ENCODE results near the gene ZNF862.

ZNF862 gene

DNA sequence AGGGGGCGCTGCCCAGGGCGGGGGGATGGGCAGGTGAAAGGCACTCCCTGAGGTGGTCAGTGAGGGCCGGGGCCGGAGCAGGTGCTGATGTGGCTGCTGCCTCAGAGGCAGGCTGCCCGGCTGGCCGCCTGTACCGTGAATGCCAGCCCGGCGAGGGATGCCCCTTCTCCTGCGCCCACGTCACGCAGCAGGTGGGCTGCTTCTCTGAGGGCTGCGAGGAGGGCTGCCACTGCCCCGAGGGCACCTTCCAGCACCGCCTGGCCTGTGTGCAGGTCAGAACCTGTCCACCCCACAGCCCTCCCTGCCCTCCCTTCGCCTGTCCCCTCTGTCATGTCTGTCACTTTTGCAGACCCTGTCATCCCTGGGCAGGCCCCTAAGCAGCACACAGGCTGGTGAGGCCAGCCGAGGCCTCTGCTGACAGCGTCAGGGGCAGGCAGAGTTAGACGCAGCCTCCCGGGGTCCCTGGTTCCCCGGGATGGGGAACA lies 21.9 kb upstream of the ZNF862 start:
- Histone ChIP-seq H2AFZ (ENCODE audit: low read length) (no peak overlapping the region), H3K9me2 (replicated peaks; ENCODE audit: low read depth, low read length) (no peaks in the 10 kb centered on the region), H3K9ac (ENCODE audit: low read depth, low read length, poor library complexity, severe bottlenecking) (no peak overlapping the region), H3K79me2 (ENCODE audit: insufficient read depth, low read length) (no peaks in the 10 kb centered on the region), H3K9me3 (ENCODE audit: insufficient read depth, low read depth, low read length) (no peaks in the 10 kb centered on the region), H4K20me1 (ENCODE audit: insufficient read depth, low read length, poor library complexity, severe bottlenecking) (no peaks in the 10 kb centered on the region), H3K4me2 (ENCODE audit: low read depth, low read length, poor library complexity, severe bottlenecking) (no peak overlapping the region), H3K36me3 (ENCODE audit: insufficient read depth, low read length) (no peaks in the 10 kb centered on the region), H3K4me3 (ENCODE audit: low read length, poor library complexity, severe bottlenecking) (no peak overlapping the region), H3K4me1 (ENCODE audit: insufficient read depth, low read length, poor library complexity, severe bottlenecking) (no peaks in the 10 kb centered on the region), H3F3A (ENCODE audit: low read depth) (no peaks in the 10 kb centered on the region), H3K27me3 (ENCODE audit: insufficient read depth, low read length, poor library complexity, severe bottlenecking) (no peaks in the 10 kb centered on the region)
- no peak for TF ChIP-seq EZH2phosphoT487 (IDR thresholded peaks at IDR 0.05; ENCODE audit: borderline replicate concordance)
- TF ChIP-seq, protein P1, sequence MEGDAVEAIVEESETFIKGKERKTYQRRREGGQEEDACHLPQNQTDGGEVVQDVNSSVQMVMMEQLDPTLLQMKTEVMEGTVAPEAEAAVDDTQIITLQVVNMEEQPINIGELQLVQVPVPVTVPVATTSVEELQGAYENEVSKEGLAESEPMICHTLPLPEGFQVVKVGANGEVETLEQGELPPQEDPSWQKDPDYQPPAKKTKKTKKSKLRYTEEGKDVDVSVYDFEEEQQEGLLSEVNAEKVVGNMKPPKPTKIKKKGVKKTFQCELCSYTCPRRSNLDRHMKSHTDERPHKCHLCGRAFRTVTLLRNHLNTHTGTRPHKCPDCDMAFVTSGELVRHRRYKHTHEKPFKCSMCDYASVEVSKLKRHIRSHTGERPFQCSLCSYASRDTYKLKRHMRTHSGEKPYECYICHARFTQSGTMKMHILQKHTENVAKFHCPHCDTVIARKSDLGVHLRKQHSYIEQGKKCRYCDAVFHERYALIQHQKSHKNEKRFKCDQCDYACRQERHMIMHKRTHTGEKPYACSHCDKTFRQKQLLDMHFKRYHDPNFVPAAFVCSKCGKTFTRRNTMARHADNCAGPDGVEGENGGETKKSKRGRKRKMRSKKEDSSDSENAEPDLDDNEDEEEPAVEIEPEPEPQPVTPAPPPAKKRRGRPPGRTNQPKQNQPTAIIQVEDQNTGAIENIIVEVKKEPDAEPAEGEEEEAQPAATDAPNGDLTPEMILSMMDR (conservative IDR thresholded peaks at IDR 0.05; ENCODE audit: low read length) = no peak

DNA sequence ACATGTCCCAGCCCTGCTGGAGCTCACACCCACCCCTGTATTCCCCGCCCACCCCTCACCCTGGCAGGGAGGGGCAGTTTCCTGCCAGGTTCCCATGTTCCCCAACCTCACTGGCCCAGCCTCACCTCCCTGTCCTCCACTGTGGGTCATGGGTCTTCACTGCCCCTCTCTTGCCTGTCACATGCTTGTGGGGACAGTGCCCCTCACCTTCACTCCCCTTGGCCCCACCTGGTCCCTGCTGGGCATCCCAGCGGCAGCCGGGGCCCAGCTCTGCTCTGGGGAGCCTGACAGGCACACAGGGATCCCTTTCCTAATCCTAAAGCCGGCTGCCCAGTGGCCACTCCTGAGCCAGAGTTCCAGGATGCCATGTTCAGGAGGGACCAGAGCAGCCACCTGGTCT lies 21.4 kb upstream of the ZNF862 start:
- Histone ChIP-seq H3K4me2 (ENCODE audit: low read depth, low read length, poor library complexity, severe bottlenecking) (no peak overlapping the region), H3K79me2 (ENCODE audit: insufficient read depth, low read length) (no peaks in the 10 kb centered on the region), H3K9me3 (ENCODE audit: insufficient read depth, low read depth, low read length) (no peaks in the 10 kb centered on the region), H3K9me2 (replicated peaks; ENCODE audit: low read depth, low read length) (no peaks in the 10 kb centered on the region), H3K4me1 (ENCODE audit: insufficient read depth, low read length, poor library complexity, severe bottlenecking) (no peaks in the 10 kb centered on the region), H3K27me3 (ENCODE audit: insufficient read depth, low read length, poor library complexity, severe bottlenecking) (no peaks in the 10 kb centered on the region), H3K4me3 (ENCODE audit: low read length, poor library complexity, severe bottlenecking) (no peak overlapping the region), H4K20me1 (ENCODE audit: insufficient read depth, low read length, poor library complexity, severe bottlenecking) (no peaks in the 10 kb centered on the region), H3F3A (ENCODE audit: low read depth) (no peaks in the 10 kb centered on the region), H3K9ac (ENCODE audit: low read depth, low read length, poor library complexity, severe bottlenecking) (no peak overlapping the region), H2AFZ (ENCODE audit: low read length) (no peak overlapping the region), H3K36me3 (ENCODE audit: insufficient read depth, low read length) (no peaks in the 10 kb centered on the region)
- TF ChIP-seq, protein P1 (conservative IDR thresholded peaks at IDR 0.05; ENCODE audit: low read length) = no peak
- no peak for TF ChIP-seq EZH2phosphoT487 (IDR thresholded peaks at IDR 0.05; ENCODE audit: borderline replicate concordance)

DNA sequence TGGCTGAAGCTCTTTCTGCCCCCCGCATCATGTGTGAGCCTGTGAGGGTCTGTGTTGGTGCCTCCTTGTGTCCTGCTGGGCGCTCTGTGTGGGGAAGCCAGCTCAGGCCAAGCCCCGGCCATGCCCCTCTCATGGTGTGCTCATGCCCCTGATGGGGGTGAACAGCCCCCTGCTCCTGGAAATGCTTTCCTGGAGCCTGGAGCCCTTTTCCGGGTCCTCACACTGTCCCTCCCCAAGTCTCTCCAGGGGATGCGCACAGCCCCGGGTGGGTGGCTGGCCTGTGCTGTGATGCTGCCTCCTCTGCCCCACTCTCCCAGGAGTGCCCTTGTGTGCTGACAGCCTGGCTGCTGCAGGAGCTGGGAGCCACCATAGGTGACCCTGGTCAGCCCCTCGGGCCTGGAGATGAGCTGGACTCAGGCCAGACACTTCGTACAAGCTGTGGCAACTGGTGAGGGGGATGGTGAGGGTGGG lies 20.8 kb upstream of the ZNF862 start:
- Histone ChIP-seq H3K27me3 (ENCODE audit: insufficient read depth, low read length, poor library complexity, severe bottlenecking) (no peaks in the 10 kb centered on the region), H3K9me3 (ENCODE audit: insufficient read depth, low read depth, low read length) (no peaks in the 10 kb centered on the region), H3K4me3 (ENCODE audit: low read length, poor library complexity, severe bottlenecking) (no peak overlapping the region), H3K79me2 (ENCODE audit: insufficient read depth, low read length) (no peaks in the 10 kb centered on the region), H3K9me2 (replicated peaks; ENCODE audit: low read depth, low read length) (no peaks in the 10 kb centered on the region), H3K36me3 (ENCODE audit: insufficient read depth, low read length) (no peaks in the 10 kb centered on the region), H2AFZ (ENCODE audit: low read length) (no peak overlapping the region), H3F3A (ENCODE audit: low read depth) (no peaks in the 10 kb centered on the region), H4K20me1 (ENCODE audit: insufficient read depth, low read length, poor library complexity, severe bottlenecking) (no peaks in the 10 kb centered on the region), H3K9ac (ENCODE audit: low read depth, low read length, poor library complexity, severe bottlenecking) (no peak overlapping the region), H3K4me2 (ENCODE audit: low read depth, low read length, poor library complexity, severe bottlenecking) (no peak overlapping the region), H3K4me1 (ENCODE audit: insufficient read depth, low read length, poor library complexity, severe bottlenecking) (no peaks in the 10 kb centered on the region)
- TF ChIP-seq, protein P1 (conservative IDR thresholded peaks at IDR 0.05; ENCODE audit: low read length) = no peak
- no peak for TF ChIP-seq EZH2phosphoT487 (IDR thresholded peaks at IDR 0.05; ENCODE audit: borderline replicate concordance)
